Spleen (tissue), 11 donors: ENCODE data around the gene DYRK1A. TPM values are rescaled to one million over a fixed set of nuclear protein-coding genes. Genes with fewer than 3 reads are reported as not detected.

Source experiments
- DNase-seq: peaks from one replicate; pipeline ENCODE4 v3.0.0-alpha.2; 2020
- H3K27ac ChIP-seq, 8 donors: fragments of 200-600 bp; sonication (generic) in 7 of 8; 1 replicate in 4 of 8; 2 replicates in 4 of 8; pipeline versions ENCODE4 v1.5.0 to v1.8.0; 2016 to 2021; ENCODE audit warnings: inconsistent platforms in 4 of 8, mild to moderate bottlenecking in 4 of 8, moderate library complexity in 1 of 8
- H3K27me3 ChIP-seq, 7 donors: fragments of 200-600 bp; sonication (generic) in 6 of 7; replicated peaks in 1 of 7; 1 replicate in 4 of 7; 2 replicates in 3 of 7; pipeline versions ENCODE4 v1.5.0 to v1.8.0; 2016 to 2021; ENCODE audit warnings: inconsistent platforms in 3 of 7, mild to moderate bottlenecking in 1 of 7
- H3K36me3 ChIP-seq, 6 donors: fragments of 200-600 bp; sonication (generic) in 5 of 6; 1 replicate in 4 of 6; 2 replicates in 2 of 6; pipeline versions ENCODE4 v1.5.0 to v1.8.0; 2016 to 2021; ENCODE audit warnings: inconsistent platforms in 2 of 6
- H3K4me1 ChIP-seq, 6 donors: fragments of 200-600 bp; sonication (generic) in 5 of 6; 1 replicate in 3 of 6; 2 replicates in 3 of 6; pipeline versions ENCODE4 v1.5.0 to v1.8.0; 2016 to 2021; ENCODE audit warnings: inconsistent platforms in 3 of 6
- H3K4me3 ChIP-seq, 8 donors: fragments of 200-600 bp; sonication (generic) in 7 of 8; 1 replicate in 4 of 8; 2 replicates in 4 of 8; pipeline versions ENCODE4 v1.5.0 to v1.8.0; 2016 to 2021; ENCODE audit warnings: inconsistent platforms in 4 of 8, mild to moderate bottlenecking in 4 of 8, moderate library complexity in 2 of 8
- H3K9me3 ChIP-seq, 8 donors: fragments of 200-600 bp; sonication (generic) in 7 of 8; 1 replicate in 4 of 8; 2 replicates in 4 of 8; pipeline versions ENCODE4 v1.5.0 to v1.8.0; 2016 to 2021; ENCODE audit warnings: inconsistent platforms in 4 of 8
- POLR2A ChIP-seq, 3 donors: fragments of 450-650 bp; IDR thresholded peaks; one replicate each; pipeline ENCODE4 v1.5.1; 2017; ENCODE audit warnings: antibody characterized with exemption in 3 of 3, mild to moderate bottlenecking in 1 of 3
- POLR2AphosphoS5 ChIP-seq, 3 donors: sonication (generic); formaldehyde crosslinking; IDR thresholded peaks; one replicate each; pipeline ENCODE4 v1.5.1; 2017; ENCODE audit warnings: antibody characterized with exemption in 3 of 3
- WGBS, 5 donors: extraction: QIAGEN DNeasy Blood & Tissue Kit in 3 of 5; methylation state at CpG; one replicate each; pipeline versions ENCODE4 v1.1.5 to v1.1.7; 2013 to 2018; 5-methylcytosine and 5-hydroxymethylcytosine counted together
- intact Hi-C: fragments of 100-400 bp; cut with DNase I; formaldehyde crosslinking; loops from one replicate; pipeline ENCODE4 v1.15.0; 2023; ENCODE audit warnings: low total_unique reads
- polyA plus RNA-seq, 3 donors: library from polyadenylated mRNA; stranded (reverse); fragments of 200-250 nt; gene quantifications; one replicate each; pipeline ENCODE4 v1.2.1, GENCODE V29; 2013
- total RNA-seq, 7 donors: library from RNA; depleted of rRNA in 3 of 7; stranded (reverse); fragments of >200 nt in 3 of 7; fragmentation: NEBNext Ultra II Directional in 4 of 7; extraction: Animal tissue kit (Norgen Biotek cat#: 25700) in 4 of 7; gene quantifications; one replicate each; pipeline versions ENCODE4 v1.1.0 to v1.2.1, GENCODE V29; 2016 to 2021
- TF ChIP-seq, protein P1 (sequence below), 11 experiments: fragments of 200-600 bp in 7 of 11; fragments of 450-650 bp in 4 of 11; sonication (generic) in 4 of 11; IDR thresholded peaks in 8 of 11; conservative IDR thresholded peaks in 3 of 11; 1 replicate in 7 of 11; 2 replicates in 4 of 11; pipeline versions ENCODE4 v1.4.0 to v1.8.0; 2016 to 2021; ENCODE audit warnings: antibody characterized with exemption in 11 of 11, inconsistent platforms in 4 of 11, mild to moderate bottlenecking in 1 of 11
- donor health status: healthy with polysubstance abuse.
- donor health status: DM: no; HTN: no; CAD: no; lungs with moderate emphysema.
- donor health status: DM: no; HTN: no; CAD: no.
- donor health status: Bipolar disorder and iron deficiency.
- donor health status: healthy.
- donor health status: DM: no; HTN: no; CAD: no.
- donor health status: DM: yes; HTN: yes; CAD: no.

The DYRK1A gene
- total and polyA plus RNA-seq, 10 donors, result 21.9 to 115 (median 95.1) TPM

DNA sequence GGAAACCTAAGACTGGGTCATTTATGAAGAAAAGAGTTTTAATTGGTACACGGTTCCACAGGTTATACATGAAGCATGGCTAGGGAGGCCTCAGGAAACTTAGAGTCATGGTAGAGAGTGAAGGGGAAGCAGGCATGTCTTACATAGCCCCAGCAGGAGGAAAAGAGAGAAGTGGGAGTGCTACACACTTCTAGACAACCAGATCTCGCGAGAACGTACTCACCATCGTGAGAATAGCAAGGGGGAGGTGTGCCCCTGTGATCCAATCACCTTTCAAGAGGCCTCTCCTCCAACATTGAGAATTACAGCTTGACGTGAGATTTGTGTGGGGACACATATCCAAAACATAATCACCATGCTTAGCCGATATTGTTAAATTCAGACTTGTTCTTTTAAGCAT, 62.8 kb downstream of the DYRK1A start:
- H3K4me3 ChIP-seq, result no peak overlapping the region
- H3K9me3 ChIP-seq, result no peaks in the 10 kb centered on the region
- peaks cover 0 to 44% (median 3%) of the 10 kb centered on the region in 6 donors for H3K36me3 ChIP-seq
- no peak for DNase-seq
- 79 to 91% (median 87%) methylated on average over 7 of the region's 7 CpGs for WGBS, 5 donors
- H3K27me3 ChIP-seq, result no peaks in the 10 kb centered on the region
- no peak overlapping the region for H3K27ac ChIP-seq
- intact Hi-C loops, result no loop called here
- peaks cover 17 to 94% (median 50%) of the 10 kb centered on the region in 6 donors for H3K4me1 ChIP-seq
- peak in 1 of 3 donors; percentile 17 for TF ChIP-seq POLR2AphosphoS5 (IDR thresholded peaks at IDR 0.05)
- TF ChIP-seq POLR2A (IDR thresholded peaks at IDR 0.05), result no peak
- TF ChIP-seq, protein P1, sequence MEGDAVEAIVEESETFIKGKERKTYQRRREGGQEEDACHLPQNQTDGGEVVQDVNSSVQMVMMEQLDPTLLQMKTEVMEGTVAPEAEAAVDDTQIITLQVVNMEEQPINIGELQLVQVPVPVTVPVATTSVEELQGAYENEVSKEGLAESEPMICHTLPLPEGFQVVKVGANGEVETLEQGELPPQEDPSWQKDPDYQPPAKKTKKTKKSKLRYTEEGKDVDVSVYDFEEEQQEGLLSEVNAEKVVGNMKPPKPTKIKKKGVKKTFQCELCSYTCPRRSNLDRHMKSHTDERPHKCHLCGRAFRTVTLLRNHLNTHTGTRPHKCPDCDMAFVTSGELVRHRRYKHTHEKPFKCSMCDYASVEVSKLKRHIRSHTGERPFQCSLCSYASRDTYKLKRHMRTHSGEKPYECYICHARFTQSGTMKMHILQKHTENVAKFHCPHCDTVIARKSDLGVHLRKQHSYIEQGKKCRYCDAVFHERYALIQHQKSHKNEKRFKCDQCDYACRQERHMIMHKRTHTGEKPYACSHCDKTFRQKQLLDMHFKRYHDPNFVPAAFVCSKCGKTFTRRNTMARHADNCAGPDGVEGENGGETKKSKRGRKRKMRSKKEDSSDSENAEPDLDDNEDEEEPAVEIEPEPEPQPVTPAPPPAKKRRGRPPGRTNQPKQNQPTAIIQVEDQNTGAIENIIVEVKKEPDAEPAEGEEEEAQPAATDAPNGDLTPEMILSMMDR (IDR thresholded peaks at IDR 0.05 in 8 of 11, conservative IDR thresholded peaks at IDR 0.05 in 3 of 11), result no peak

DNA sequence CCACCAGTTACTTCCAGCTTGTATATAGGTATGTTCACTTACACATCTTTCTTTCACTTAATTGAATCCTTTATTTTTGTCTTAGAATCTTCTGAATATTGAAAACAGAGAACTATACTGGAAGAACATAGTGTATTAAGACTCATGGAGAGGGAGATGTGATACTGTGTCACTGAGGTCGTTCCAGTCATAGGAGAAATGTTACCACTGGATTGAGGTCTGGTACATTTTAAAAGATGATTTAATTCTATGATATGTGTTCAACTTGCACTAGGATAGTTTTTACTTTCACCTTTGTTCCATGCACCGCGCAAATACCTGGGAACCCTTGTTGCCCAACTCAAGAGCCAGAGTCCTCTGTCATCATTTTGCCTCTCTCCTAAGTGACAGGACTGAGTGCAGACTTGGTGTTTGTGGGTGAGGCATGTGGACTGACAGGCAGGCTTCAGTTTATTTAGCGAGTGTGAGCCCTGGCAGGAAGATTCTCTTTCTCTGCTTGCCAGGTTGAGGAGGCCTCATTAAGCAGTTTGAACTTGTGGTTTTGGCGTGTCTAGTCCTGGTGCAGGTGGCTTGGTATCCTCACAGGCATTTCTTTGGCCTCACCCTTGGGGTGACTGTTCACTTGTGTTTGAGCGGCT, 63.7 kb downstream of the DYRK1A start:
- 74 to 89% (median 85%) methylated on average over 6 of the region's 6 CpGs for WGBS, 5 donors
- H3K27ac ChIP-seq, result peak overlapping the region in 3 of 8 donors; percentile 36 to 43 (median 37)
- no peaks in the 10 kb centered on the region for H3K9me3 ChIP-seq
- peaks cover 0 to 44% (median 3%) of the 10 kb centered on the region in 6 donors for H3K36me3 ChIP-seq
- intact Hi-C loops, result no loop called here
- no peak overlapping the region for H3K4me3 ChIP-seq
- no peaks in the 10 kb centered on the region for H3K27me3 ChIP-seq
- DNase-seq, result no peak
- TF ChIP-seq POLR2AphosphoS5 (IDR thresholded peaks at IDR 0.05) (no peak), POLR2A (IDR thresholded peaks at IDR 0.05) (no peak)
- TF ChIP-seq, protein P1 (IDR thresholded peaks at IDR 0.05 in 8 of 11, conservative IDR thresholded peaks at IDR 0.05 in 3 of 11), result no peak
- peaks cover 26 to 94% (median 54%) of the 10 kb centered on the region in 6 donors for H3K4me1 ChIP-seq

DNA sequence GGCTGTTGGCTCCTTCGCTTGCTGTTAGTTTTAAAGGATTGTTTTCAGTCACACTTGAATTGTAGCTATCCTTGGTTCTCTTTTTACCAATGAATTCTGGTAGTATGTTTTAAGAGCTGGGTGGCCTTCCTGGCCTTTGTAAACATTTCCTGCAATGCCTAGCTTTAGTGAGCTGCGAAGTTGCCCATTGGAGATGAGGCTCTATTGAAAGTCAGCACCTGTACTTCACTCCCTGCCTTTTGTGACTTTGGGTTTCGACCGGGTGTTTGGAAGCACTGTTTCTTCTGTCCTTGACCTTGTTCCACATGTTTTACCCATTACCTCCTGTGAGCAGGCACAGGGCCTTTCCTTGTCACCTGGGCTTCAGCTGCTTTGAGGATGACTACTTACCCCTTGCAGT, 64.7 kb downstream of the DYRK1A start:
- WGBS, 5 donors, result 59 to 64% (median 62%) methylated on average over 4 of the region's 4 CpGs
- H3K36me3 ChIP-seq, result peaks cover 0 to 36% (median 0%) of the 10 kb centered on the region in 6 donors
- TF ChIP-seq, protein P1 (IDR thresholded peaks at IDR 0.05 in 8 of 11, conservative IDR thresholded peaks at IDR 0.05 in 3 of 11), result no peak
- TF ChIP-seq POLR2AphosphoS5 (IDR thresholded peaks at IDR 0.05) (no peak), POLR2A (IDR thresholded peaks at IDR 0.05) (no peak)
- peak overlapping the region in 5 of 8 donors; percentile 36 to 49 (median 43) for H3K27ac ChIP-seq
- H3K27me3 ChIP-seq, result no peaks in the 10 kb centered on the region
- H3K4me1 ChIP-seq, result peaks cover 36 to 95% (median 54%) of the 10 kb centered on the region in 6 donors
- DNase-seq, result no peak
- H3K9me3 ChIP-seq, result no peaks in the 10 kb centered on the region
- intact Hi-C loops, result no loop called here
- no peak overlapping the region for H3K4me3 ChIP-seq

DNA sequence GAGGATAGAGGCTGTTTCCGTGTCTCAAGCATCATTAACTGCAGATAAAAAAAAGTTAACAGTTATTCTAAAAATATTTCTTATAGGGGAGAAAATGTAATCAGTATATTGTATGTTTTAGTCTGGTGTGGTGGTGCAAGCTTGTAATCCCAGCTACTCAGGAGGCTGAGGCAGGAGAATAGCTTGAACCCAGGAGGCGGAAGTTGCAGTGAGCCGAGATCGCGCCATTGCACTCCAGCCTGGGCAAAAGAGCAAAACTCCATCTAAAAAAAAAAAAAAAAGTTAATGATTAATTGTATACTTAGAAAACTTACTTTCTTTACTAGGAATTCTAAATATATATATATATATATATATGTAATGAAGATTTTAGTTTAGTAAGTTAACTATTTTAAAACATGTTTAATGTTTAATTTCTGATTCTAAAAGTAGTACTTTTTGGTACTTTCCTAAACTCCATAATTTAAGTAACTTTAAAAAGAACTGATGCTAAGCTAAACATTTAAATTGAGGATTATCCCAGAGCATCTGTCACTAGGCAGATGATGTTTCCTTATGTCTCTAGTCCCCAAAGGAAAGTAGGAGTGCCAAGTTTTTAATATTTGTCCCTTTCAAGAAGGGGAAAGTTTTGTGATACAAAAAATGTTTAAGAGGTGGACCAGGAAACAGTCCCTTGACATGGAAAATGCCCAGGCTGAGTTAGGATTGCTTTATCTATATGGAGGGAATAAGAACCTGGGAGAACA, 66.3 kb downstream of the DYRK1A start:
- Histone ChIP-seq H3K4me1 (peaks cover 41 to 100% (median 70%) of the 10 kb centered on the region in 6 donors), H3K4me3 (no peak overlapping the region), H3K27ac (no peak overlapping the region), H3K9me3 (no peaks in the 10 kb centered on the region), H3K36me3 (peaks cover 0 to 25% (median 0%) of the 10 kb centered on the region in 6 donors), H3K27me3 (no peaks in the 10 kb centered on the region)
- WGBS, 5 donors, result 95 to 98% (median 98%) methylated on average over 5 of the region's 5 CpGs
- intact Hi-C loops, result no loop called here
- TF ChIP-seq, protein P1 (IDR thresholded peaks at IDR 0.05 in 8 of 11, conservative IDR thresholded peaks at IDR 0.05 in 3 of 11), result no peak
- TF ChIP-seq POLR2AphosphoS5 (IDR thresholded peaks at IDR 0.05), result no peak
- no peak for TF ChIP-seq POLR2A (IDR thresholded peaks at IDR 0.05)
- no peak for DNase-seq
